B cell (primary cell): ENCODE measurements around the gene IQGAP1.

ENCODE experiments used
- CTCF ChIP-seq: fragments of 200-600 bp; IDR thresholded peaks from one replicate; pipeline ENCODE4 v1.8.0; 2022; ENCODE audit warnings: antibody characterized with exemption, mild to moderate bottlenecking
- EZH2 ChIP-seq: IDR thresholded peaks from 2 replicates; pipeline ENCODE4 v1.6.1; 2012; ENCODE audit warnings: borderline replicate concordance, low read depth, mild to moderate bottlenecking, moderate library complexity, low read length; ENCODE audit not compliant: insufficient read depth, poor library complexity, severe bottlenecking

DNA sequence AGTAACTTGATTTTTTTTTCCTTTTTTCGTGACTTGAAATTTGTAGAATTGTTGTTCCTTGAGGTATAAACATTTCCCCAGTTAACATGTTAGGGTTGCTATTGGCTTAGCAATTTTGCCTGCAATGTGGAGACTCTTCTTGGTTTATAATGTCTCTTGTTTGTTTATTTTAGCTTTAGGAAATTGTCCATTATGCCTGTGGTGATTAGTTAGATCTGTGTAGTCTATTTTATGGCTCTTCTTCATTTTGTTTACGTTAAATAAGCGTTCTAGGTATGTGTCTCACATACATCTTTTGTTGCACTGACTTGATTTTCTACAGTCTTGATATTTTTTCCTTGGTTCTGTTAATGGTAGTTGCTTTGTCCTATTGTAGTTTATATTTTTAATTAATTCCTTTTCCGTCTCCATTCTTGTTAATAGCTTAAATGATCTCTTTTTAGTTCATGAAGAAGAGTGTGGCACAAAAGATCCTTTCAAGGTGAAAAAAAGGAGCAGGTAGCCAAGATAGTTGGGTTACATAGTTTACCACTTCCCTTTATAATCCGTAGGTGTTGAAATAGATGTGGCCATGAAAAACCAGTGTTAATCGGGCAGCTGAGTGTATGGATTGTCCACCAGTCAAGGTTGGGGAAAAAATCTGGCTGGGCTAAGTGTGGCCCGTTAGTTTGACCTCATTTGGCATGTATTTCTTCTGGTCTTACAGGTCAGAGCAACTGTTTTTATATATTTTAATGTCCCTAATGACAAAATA lies 12.1 kb downstream of the IQGAP1 start:
- TF ChIP-seq CTCF (no peak), EZH2 (no peak)
